Muscle of leg (tissue), 11 donors: Measurements from ENCODE around the gene PTGR1. TPM values are rescaled to one million over a fixed set of nuclear protein-coding genes. Genes with fewer than 3 reads are reported as not detected.
"Not testable (repeated sequence)": the region's sequence is repeated elsewhere in the genome, so short reads cannot be mapped to it uniquely, and the experiment has no call there.

Experiments used
- DNase-seq: peaks from one replicate; pipeline ENCODE4 v3.0.0; 2013
- H3K27ac ChIP-seq: one replicate; pipeline ENCODE4 v1.5.1; 2013; ENCODE audit warnings: mild to moderate bottlenecking, low read length, control low read depth
- H3K27me3 ChIP-seq: one replicate; pipeline ENCODE4 v1.6.1; 2013; ENCODE audit warnings: low read length; ENCODE audit not compliant: control insufficient read depth, insufficient read depth
- H3K36me3 ChIP-seq: one replicate; pipeline ENCODE4 v1.6.1; 2013; ENCODE audit warnings: low read length; ENCODE audit not compliant: control insufficient read depth, insufficient read depth
- H3K4me1 ChIP-seq: one replicate; pipeline ENCODE4 v1.6.1; 2013; ENCODE audit warnings: low read length; ENCODE audit not compliant: control insufficient read depth, insufficient read depth
- H3K4me3 ChIP-seq: one replicate; pipeline ENCODE4 v1.5.1; 2013; ENCODE audit warnings: low read length, control low read depth
- H3K9me3 ChIP-seq: replicated peaks from 2 replicates; pipeline ENCODE4 v1.6.1; 2013; ENCODE audit warnings: low read depth, low read length; ENCODE audit not compliant: control insufficient read depth
- WGBS: methylation state at CpG from one replicate; pipeline ENCODE4 v1.1.5; 2013; ENCODE audit warnings: missing lambda C conversion rate; ENCODE audit not compliant: insufficient coverage; 5-methylcytosine and 5-hydroxymethylcytosine counted together
- polyA plus RNA-seq, 8 donors: library from polyadenylated mRNA; unstranded; fragments of 120-200 nt; gene quantifications; one replicate each; pipeline versions ENCODE4 v1.2.1 to v1.2.3, GENCODE V29; 2013; ENCODE audit warnings: inconsistent platforms in 1 of 8, low replicate concordance in 1 of 8; ENCODE audit not compliant: insufficient read length in 8 of 8, insufficient read depth in 1 of 8
- total RNA-seq: library from RNA; stranded (reverse); fragments of 120-200 nt; gene quantifications from one replicate; pipeline ENCODE4 v1.2.4, GENCODE V29; 2013

The PTGR1 gene
- total and polyA plus RNA-seq, 9 donors = 25.3 to 57.7 (median 46.0) TPM

DNA sequence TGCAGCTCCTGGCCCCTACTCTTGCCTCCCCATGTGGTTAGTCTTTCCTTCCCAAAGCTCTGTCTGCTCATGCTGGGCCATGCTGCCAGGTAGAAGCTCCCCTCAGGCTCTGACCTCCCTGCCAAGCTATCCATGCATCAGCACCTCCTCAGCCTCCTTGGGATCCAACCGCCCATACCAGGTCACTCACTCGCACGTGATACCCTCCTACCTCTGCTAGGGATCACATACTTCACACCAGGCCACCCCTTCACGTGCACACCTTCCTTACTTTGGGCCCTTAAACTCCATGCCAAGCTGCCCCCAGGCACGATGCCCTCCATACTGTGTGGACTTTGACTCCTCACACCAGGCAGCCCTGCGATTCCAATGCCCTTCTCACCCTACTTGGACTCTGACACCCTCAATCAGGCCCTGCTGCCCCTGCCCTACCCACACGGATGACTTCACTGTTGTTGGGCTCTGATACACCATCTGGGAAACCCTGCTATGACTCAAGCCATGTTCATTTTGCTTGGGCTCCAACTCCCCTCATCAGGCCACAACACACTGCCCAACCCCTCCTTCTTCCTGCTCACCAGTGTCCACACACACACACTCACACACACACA, 40.3 kb downstream of the PTGR1 start:
- Histone ChIP-seq H3K9me3 (peaks cover 5% of the 10 kb centered on the region), H3K27me3 (no peaks in the 10 kb centered on the region), H3K27ac (no peak overlapping the region), H3K36me3 (peaks cover 12% of the 10 kb centered on the region), H3K4me1 (no peaks in the 10 kb centered on the region), H3K4me3 (no peak overlapping the region)
- WGBS = 89% methylated on average over 7 of the region's 7 CpGs
- DNase-seq = no peak

DNA sequence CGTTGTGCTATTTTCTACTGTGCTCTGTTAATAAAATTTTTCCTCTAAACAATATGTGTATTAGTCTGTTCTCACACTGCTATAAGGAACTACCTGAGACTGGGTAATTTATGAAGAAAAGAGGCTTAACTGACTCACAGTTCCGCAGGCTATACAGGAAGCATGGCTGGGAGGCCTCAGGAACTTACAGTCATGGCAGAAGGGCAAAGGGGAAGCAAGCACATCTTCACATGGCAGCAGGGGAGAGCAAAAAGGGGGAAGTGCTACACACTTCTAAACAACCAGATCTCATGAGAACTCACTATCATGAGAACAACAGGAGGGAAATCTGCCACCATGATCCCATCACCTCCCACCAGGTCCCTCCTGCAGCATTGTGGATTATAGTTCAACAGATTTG, 44.0 kb downstream of the PTGR1 start:
- not testable (repeated sequence) for H3K36me3 ChIP-seq

DNA sequence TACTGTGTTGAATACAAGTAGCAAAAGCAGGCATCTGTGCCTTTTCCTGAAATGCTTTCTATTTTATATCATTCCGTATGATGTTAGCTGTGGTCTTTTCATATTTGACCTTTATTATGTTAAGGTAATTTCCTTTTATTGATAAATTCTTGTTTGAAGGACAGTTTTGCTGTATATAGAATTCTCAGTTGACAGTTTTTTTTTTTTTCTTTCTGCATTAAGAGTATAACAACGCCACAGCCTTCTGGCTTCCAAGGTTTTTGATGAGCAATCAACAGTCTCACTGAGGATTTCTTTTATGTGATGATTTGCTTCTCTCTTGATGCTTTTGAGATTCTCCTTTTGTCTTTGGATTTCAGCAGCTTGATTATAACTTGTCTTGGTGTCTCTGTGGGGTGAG, 50.8 kb downstream of the PTGR1 start:
- no CpG with 5 or more reads among the region's 2 CpGs for WGBS
- Histone ChIP-seq H3K4me3 (no peak overlapping the region), H3K27me3 (no peaks in the 10 kb centered on the region), H3K4me1 (no peaks in the 10 kb centered on the region), H3K36me3 (no peaks in the 10 kb centered on the region), H3K9me3 (peaks cover 45% of the 10 kb centered on the region), H3K27ac (no peak overlapping the region)
- no peak for DNase-seq

More for the DNA sequence above, 44.0 kb downstream of the PTGR1 start:
- not testable (repeated sequence) for DNase-seq, H3K27me3 ChIP-seq, H3K4me1 ChIP-seq, H3K4me3 ChIP-seq, H3K9me3 ChIP-seq, H3K27ac ChIP-seq
- WGBS = no CpG with 5 or more reads among the region's 2 CpGs

DNA sequence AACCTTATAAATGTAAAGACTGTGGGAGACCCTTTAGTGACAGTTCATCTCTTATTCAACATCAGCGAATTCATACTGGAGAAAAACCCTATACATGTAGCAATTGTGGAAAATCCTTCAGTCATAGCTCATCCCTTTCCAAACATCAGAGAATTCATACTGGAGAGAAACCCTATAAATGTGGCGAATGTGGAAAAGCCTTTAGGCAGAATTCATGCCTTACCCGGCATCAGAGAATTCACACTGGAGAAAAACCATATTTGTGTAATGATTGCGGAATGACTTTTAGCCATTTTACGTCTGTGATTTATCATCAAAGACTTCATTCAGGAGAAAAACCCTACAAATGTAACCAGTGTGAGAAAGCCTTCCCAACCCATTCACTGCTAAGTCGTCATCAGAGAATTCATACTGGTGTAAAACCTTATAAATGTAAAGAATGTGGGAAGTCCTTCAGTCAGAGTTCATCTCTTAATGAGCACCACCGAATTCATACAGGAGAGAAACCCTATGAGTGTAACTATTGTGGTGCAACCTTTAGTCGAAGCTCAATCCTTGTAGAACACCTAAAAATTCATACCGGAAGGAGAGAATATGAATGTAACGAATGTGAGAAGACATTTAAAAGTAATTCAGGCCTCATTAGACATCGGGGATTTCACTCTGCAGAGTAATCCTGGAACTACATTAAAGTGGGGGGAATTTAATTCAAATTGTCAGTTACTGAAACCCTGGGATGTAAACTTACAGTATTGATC, 56.8 kb downstream of the PTGR1 start:
- Histone ChIP-seq H3K36me3 (peaks cover 4% of the 10 kb centered on the region), H3K27ac (no peak overlapping the region), H3K27me3 (no peaks in the 10 kb centered on the region), H3K9me3 (peaks cover 56% of the 10 kb centered on the region), H3K4me3 (no peak overlapping the region), H3K4me1 (no peaks in the 10 kb centered on the region)
- 100% methylated on average over 2 of the region's 11 CpGs for WGBS
- no peak for DNase-seq

DNA sequence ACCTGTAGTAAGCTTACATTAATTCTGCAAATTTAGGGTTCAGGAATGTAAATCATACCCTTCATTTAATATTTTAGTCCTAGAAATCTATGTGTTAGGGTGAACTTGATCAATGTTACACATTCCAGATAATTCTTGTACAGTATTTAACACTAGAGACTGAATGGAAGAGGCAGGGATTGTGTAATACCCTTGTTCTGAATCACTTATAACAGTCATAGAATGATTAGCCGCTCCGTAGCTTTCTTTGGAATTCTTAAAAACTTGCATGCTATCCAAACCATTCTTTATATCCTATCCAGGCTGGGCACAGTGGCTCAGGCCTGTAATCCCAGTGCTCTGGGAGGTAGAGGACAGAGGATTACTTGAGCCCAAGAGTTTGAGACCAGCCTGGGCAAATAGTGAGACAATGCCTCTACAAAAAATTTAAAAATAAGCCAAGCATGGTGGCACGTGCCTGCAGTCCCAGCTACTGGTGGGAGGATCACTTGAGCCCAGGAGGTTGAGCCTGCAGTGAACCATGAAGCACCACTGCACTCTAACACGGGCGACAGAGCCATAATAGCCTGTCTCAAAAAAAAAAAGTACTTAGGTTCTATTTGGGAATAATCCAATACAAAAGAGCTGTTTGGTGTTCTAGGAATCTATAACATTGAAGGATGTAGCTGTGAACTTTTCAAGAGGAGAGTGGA, 66.2 kb downstream of the PTGR1 start:
- WGBS = 82% methylated on average over 2 of the region's 5 CpGs
- Histone ChIP-seq H3K27me3 (no peaks in the 10 kb centered on the region), H3K36me3 (peaks cover 7% of the 10 kb centered on the region), H3K9me3 (no peaks in the 10 kb centered on the region), H3K4me1 (no peaks in the 10 kb centered on the region), H3K27ac (no peak overlapping the region), H3K4me3 (no peak overlapping the region)
- DNase-seq = no peak

DNA sequence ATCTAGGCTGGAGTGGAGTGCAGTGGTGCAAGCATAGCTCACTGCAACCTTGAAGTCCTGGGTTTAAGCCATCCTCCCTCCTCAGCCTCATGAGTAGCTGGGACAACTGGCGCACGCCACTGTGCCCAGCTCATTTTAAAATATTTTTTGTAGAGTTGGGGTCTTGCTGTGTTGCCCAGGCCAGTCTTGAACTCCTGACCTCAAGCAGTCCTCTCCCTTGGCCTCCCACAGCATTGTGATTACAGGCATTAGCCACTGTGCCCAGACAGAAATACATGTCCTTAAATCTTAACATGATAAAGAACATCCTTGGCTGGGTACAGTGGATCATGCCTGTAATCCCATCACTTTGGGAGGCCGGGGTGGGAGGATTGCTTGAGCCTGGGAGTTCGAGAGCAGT, 67.7 kb downstream of the PTGR1 start:
- H3K27me3 ChIP-seq = no peaks in the 10 kb centered on the region
- no peaks in the 10 kb centered on the region for H3K9me3 ChIP-seq
- H3K27ac ChIP-seq = no peak overlapping the region
- H3K4me1 ChIP-seq = no peaks in the 10 kb centered on the region
- no peak overlapping the region for H3K4me3 ChIP-seq
- WGBS = 100% methylated on average over 2 of the region's 4 CpGs
- H3K36me3 ChIP-seq = peaks cover 9% of the 10 kb centered on the region
- no peak for DNase-seq

DNA sequence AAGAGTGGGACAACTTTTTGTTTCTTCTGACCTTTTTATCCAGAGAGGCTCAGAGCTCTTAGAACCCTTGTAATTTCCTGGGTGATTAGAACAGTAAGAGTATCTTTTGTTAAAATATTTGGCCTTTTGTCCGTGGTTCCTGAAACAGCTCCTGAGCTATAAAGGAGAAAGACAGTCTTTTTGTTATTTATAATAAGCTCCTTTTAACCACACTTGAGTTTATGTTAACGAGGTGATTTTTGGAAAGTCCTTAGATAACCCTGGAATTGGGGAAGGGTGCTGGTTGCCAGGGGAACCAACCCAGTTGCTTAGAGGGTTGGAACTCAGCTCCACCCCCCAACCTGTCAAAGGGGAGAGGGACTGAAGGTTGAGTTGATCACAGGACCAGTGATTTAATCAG, 69.7 kb downstream of the PTGR1 start:
- Histone ChIP-seq H3K4me1 (peaks cover 7% of the 10 kb centered on the region), H3K36me3 (peaks cover 6% of the 10 kb centered on the region), H3K27me3 (peaks cover 7% of the 10 kb centered on the region), H3K4me3 (no peak overlapping the region), H3K9me3 (no peaks in the 10 kb centered on the region), H3K27ac (no peak overlapping the region)
- DNase-seq = no peak
- no CpG with 5 or more reads among the region's 2 CpGs for WGBS

DNA sequence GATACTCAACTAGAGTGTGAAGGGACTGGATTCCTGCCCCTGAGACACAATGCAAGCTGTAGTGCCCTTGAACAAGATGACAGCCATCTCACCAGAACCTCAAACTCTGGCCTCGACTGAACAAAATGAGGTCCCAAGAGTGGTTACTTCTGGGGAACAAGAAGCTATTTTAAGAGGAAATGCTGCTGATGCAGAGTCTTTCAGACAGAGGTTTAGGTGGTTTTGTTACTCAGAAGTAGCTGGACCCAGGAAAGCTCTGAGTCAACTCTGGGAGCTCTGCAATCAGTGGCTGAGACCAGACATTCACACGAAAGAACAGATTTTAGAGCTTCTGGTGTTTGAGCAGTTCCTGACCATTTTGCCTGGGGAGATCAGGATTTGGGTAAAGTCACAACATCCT, 72.1 kb downstream of the PTGR1 start:
- no peak overlapping the region for H3K4me3 ChIP-seq
- H3K27ac ChIP-seq = no peak overlapping the region
- no peaks in the 10 kb centered on the region for H3K9me3 ChIP-seq
- peaks cover 7% of the 10 kb centered on the region for H3K4me1 ChIP-seq
- 100% methylated on average over 1 of the region's 2 CpGs for WGBS
- peaks cover 4% of the 10 kb centered on the region for H3K36me3 ChIP-seq
- DNase-seq = no peak
- peaks cover 7% of the 10 kb centered on the region for H3K27me3 ChIP-seq

DNA sequence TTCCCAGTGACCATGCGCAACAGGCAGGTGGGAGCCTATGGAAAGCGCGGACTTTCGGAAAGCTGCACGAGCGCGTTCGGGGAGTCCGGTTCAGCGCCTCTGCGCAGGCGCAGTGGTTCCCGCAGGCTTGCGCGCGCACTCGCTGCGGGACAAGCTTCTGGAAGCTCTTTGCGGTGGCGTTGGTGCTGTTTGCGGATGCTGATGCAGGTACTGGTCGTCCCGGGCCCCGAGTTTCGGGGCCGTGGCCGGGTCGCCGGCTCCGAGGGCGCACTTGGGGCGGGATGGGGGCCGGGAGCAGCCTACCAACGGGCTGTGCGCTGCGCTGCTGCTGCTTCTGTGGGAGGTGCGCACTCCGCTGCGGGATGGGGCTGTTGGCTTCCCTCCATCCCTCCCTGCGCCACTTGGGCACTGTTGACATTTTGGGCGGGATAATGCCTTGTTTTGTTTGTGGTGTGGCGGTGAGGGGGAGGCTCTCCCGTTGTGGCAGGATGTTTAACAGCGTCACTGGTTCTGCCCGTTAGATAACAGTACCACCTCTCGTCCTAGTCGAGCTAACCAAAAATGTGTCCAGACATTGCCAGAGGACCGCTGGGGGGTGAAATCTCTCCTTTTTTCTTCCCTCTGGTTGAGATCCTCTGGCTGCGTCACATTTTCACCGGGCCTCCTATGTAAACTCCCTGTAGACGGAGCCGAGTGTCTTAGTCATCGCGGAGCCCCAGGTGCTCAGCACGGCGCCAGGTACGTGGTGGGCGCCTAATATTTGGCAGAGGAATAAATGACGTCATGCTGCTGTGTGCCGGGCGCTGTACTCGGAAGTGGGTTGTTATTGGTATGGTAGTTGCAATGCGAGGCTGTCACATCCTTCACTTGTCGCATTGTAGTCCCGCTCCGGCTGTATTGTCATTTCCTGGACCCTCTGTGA, 74.1 kb downstream of the PTGR1 start, which contains the start of gene ZNF483:
Gene ZNF483, plus strand, starts transcription at position 124 of the 922 bp plus-strand sequence. CDS start 2,217 bp downstream, outside the sequence.
- Histone ChIP-seq H3K27ac (no peak within 1 kb of the TSS), H3K9me3 (no peaks in the 10 kb centered on the region), H3K27me3 (peaks cover 7% of the 10 kb centered on the region), H3K4me3 (peak within 1 kb of the TSS; percentile 72), H3K4me1 (peaks cover 7% of the 10 kb centered on the region), H3K36me3 (peaks cover 4% of the 10 kb centered on the region)
- DNase-seq = peak; percentile 87
- WGBS = 1% methylated on average over 46 of the region's 66 CpGs
